Progenitor cell of endocrine pancreas (in vitro differentiated cells): ENCODE data around the gene PRKN. TPM values are rescaled to one million over a fixed set of nuclear protein-coding genes. Genes with fewer than 3 reads are reported as not detected.

Experiments used
- DNase-seq: peaks from one replicate; pipeline ENCODE4 v3.0.0; 2021; ENCODE audit warnings: low spot score; ENCODE audit not compliant: unreplicated experiment
- H3K27ac Mint-ChIP-seq: 2 replicates; pipeline ENCODE4 v1.8.0; 2021; ENCODE audit warnings: mild to moderate bottlenecking, moderate library complexity, mixed read lengths
- H3K27me3 Mint-ChIP-seq: 2 replicates; pipeline ENCODE4 v1.8.0; 2021; ENCODE audit warnings: mixed read lengths
- H3K36me3 Mint-ChIP-seq: 2 replicates; pipeline ENCODE4 v1.8.0; 2022; ENCODE audit warnings: mixed read lengths; ENCODE audit not compliant: insufficient read depth
- H3K4me1 Mint-ChIP-seq: 2 replicates; pipeline ENCODE4 v1.8.0; 2021; ENCODE audit warnings: low read depth, mixed read lengths
- H3K4me3 Mint-ChIP-seq: 2 replicates; pipeline ENCODE4 v1.8.0; 2021; ENCODE audit warnings: low read depth, mild to moderate bottlenecking, moderate library complexity, mixed read lengths
- H3K9me3 Mint-ChIP-seq: 2 replicates; pipeline ENCODE4 v1.8.0; 2021; ENCODE audit warnings: low read depth, mixed read lengths
- CTCF ChIP-seq: fragments of 200-600 bp; sonication (generic); IDR thresholded peaks from one replicate; pipeline ENCODE4 v1.5.0; 2021; ENCODE audit warnings: antibody characterized with exemption, mild to moderate bottlenecking; ENCODE audit not compliant: unreplicated experiment
- long read RNA-seq: library from polyadenylated mRNA; unstranded; transcript quantifications from one replicate; pipeline ENCODE4 v2.0.0, GENCODE V29; 2020
- total RNA-seq: library from RNA; stranded (reverse); gene quantifications from 2 replicates; pipeline ENCODE4 v1.2.1, GENCODE V29; 2021

Gene PRKN
- total RNA-seq, result 4.5 and 4.6 TPM in 2 replicates
- long read RNA-seq, partial matches to known transcripts, result 1 of 5 reads
- long read RNA-seq, other reads (novel, unspliced or antisense), result 4 of 5 reads

- H3K27me3 Mint-ChIP-seq, result no peaks in the 10 kb centered on the region
- peak; percentile 100 for DNase-seq
- H3K4me3 Mint-ChIP-seq, result peak within 1 kb of the TSS; percentile 92
- H3K4me1 Mint-ChIP-seq, result peaks cover 15% of the 10 kb centered on the region
- no peaks in the 10 kb centered on the region for H3K9me3 Mint-ChIP-seq
- no peaks in the 10 kb centered on the region for H3K36me3 Mint-ChIP-seq
- H3K27ac Mint-ChIP-seq, result peak within 1 kb of the TSS; percentile 99
- no peak for TF ChIP-seq CTCF
Measured at GRCh38 chr6:162727322-162728182, at the start of gene PRKN, which contains the start of gene PACRG. Gene PRKN, minus strand, starts transcription at chr6:162727766. Gene PACRG, plus strand, starts transcription at chr6:162727974.

- Mint-ChIP-seq H3K4me3 (no peak overlapping the region), H3K4me1 (peaks cover 8% of the 10 kb centered on the region), H3K27ac (no peak overlapping the region), H3K36me3 (peaks cover 2% of the 10 kb centered on the region), H3K27me3 (no peaks in the 10 kb centered on the region), H3K9me3 (peaks cover 31% of the 10 kb centered on the region)
- no peak for DNase-seq
- no peak for TF ChIP-seq CTCF
Measured at GRCh38 chr6:162777091-162777490, 49.5 kb upstream of the PRKN start.

GRCh38 chr6:162773996-162774395 lies 46.4 kb upstream of the PRKN start:
- Mint-ChIP-seq H3K27me3 (no peaks in the 10 kb centered on the region), H3K4me1 (peaks cover 8% of the 10 kb centered on the region), H3K4me3 (no peak overlapping the region), H3K27ac (no peak overlapping the region), H3K36me3 (peaks cover 2% of the 10 kb centered on the region), H3K9me3 (peaks cover 10% of the 10 kb centered on the region)
- DNase-seq, result no peak
- TF ChIP-seq CTCF, result no peak

GRCh38 chr6:162772466-162772865 lies 44.9 kb upstream of the PRKN start:
- Mint-ChIP-seq H3K36me3 (peaks cover 2% of the 10 kb centered on the region), H3K27me3 (no peaks in the 10 kb centered on the region), H3K4me3 (no peak overlapping the region), H3K4me1 (peaks cover 8% of the 10 kb centered on the region), H3K9me3 (peaks cover 16% of the 10 kb centered on the region), H3K27ac (no peak overlapping the region)
- no peak for TF ChIP-seq CTCF
- no peak for DNase-seq

GRCh38 chr6:162770955-162771354 lies 43.4 kb upstream of the PRKN start:
- H3K27me3 Mint-ChIP-seq, result no peaks in the 10 kb centered on the region
- no peak for TF ChIP-seq CTCF
- H3K4me1 Mint-ChIP-seq, result peaks cover 8% of the 10 kb centered on the region
- H3K36me3 Mint-ChIP-seq, result peaks cover 2% of the 10 kb centered on the region
- no peak for DNase-seq
- no peak overlapping the region for H3K4me3 Mint-ChIP-seq
- peaks cover 16% of the 10 kb centered on the region for H3K9me3 Mint-ChIP-seq
- no peak overlapping the region for H3K27ac Mint-ChIP-seq
